AG08396 (cell line): ENCODE data around the gene UBTD2.
"Not testable (repeated sequence)": the region's sequence is repeated elsewhere in the genome, so short reads cannot be mapped to it uniquely, and the experiment has no call there.

Experiments used
- DNase-seq: peaks from one replicate; pipeline ENCODE4 v3.0.0; 2012; ENCODE audit warnings: low spot score, mixed read lengths

UBTD2 gene, protein sequence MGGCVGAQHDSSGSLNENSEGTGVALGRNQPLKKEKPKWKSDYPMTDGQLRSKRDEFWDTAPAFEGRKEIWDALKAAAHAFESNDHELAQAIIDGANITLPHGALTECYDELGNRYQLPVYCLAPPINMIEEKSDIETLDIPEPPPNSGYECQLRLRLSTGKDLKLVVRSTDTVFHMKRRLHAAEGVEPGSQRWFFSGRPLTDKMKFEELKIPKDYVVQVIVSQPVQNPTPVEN

DNA sequence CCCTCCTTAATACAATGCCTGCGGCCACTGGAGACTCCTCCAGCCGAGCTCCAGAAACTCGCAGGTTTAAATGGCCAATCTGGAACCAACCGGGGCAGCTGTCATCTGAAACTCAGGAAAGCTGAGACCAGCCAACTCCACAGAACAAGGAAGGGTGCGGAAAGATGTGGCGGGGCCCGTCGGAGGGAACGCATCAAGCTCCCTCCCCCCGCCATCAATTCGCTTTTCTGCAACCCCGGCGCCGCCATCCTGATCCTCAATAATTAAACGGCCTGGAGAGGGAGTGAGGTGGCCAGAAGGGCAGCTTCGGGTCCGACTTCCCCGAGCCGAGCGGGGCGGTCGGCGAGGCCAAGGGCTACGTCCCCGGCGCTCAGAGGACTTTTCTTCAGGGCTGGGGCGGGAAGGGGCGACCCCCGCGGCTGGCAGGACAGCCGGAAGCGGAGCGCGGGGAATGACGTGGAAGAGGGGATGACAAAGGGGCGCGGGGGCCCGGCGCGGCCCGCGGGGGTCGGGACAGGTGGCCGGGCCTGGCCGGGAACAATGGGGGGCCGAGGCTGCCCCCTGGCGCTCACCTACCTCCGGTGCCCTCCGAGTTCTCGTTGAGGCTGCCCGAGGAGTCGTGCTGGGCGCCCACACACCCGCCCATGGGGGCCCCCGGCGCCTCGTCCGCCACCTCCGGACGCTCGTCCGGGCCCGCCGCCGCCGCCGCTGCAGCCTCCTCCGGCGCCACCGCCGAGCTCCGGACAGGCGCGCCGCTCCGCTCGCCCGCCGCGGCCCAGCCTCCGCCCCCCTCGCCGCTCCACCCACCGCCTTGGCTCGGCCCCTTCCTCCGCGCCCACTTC lies at the start of gene UBTD2:
Gene UBTD2, minus strand, starts transcription at position 745 of the 842 bp plus-strand sequence. Its CDS starts 99 bp downstream, at position 646.
- DNase-seq: peak; percentile 94

DNA sequence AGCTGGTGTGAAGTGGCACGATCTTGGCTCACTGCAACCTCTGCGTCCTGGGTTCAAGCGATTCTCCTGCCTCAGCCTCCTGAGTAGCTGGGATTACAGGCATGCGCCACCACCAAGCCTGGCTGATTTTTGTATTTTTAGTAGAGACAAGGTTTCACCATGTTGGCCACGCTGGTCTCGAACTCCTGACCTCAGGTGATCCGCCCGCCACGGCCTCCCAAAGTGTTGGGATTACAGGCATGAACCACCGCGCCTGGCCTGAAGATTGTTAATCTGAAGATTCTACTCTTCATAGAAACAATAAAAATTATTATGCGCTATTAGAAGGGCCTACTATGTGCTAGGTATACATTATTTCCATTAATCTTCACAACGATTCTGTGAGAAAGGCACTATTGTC lies 43.3 kb upstream of the UBTD2 start:
- not testable (repeated sequence) for DNase-seq

DNA sequence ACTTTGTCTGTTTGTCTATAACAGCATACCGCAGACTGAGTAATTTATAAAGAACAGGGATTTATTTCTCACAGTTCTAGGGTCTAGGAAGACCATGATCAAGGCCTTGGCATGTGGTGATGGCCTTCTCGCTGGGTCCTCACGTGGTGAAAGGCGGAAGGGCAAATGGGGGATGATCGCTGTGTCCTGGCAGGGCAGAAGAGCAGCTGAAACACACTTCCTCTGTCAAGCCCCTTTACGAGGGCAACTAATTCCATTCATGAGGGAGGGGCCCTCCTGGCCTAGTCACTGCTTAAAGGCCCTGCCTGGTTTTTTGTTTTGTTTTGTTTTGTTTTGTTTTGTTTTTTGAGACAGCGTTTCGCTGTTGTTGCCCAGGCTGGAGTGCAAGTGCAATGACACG lies 41.9 kb upstream of the UBTD2 start:
- no peak for DNase-seq

DNA sequence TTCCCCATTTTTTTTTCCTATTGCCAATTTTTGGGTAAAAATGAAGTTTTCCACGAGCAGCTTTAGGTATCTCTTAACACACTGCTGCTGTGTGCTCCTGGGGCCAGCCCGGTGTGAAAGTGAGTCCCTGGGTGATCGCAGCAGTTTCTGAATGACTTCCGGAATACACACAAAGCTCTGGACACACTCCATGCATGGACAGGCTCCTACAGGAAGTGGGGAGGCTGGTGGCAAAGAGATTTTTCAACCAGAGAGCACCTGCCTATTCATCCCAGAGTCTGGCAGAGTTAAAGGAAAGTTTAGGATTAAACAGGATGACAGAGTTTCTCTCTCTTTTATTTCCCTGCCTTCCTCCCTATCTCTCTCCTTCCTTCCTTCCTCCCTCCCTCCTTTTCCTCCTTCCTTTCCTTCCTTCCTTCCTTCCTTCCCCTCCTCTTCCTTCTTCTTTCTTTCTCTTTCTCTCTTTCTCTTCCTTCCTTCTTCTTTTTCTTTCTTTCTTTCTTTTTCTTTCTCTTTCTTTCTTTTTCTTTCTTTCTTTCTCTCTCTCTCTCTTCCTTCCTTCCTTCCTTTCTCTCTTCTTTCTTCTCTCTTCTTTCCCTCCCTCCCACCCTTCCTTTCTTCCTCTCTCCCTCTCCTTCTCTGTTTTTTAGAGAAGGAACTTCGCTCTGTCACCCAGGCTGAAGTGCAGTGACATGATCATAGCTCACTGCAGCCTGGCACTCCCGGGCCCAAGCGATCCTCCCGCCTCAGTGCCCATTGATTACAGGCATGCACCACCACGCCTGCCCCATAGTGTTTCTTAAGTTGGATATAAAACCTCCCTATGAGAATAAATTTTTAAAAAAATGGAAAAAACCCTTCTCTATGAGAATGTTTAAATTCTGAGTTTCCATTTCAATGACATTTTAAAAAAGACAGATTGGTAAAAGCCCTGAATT lies 38.7 kb upstream of the UBTD2 start:
- no peak for DNase-seq

DNA sequence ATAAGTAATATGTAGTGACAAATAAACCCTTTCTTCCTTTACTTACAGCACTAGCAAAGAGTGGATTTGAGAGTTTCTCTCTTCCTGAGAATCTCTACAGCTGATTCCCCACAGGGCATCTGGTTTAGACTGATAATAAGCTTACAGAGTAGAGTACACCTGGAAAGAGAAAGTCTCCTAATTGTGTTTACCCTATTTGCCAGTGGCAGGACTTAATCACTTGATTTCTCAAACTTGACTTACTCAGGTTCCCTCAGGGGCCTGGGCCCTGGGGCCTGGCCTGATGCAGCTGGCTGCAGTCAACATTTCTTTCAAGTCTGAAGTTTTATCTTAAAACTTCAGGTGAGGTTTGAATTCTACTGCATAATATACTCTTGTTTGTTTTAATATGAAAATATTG lies 38.0 kb upstream of the UBTD2 start:
- DNase-seq: no peak

DNA sequence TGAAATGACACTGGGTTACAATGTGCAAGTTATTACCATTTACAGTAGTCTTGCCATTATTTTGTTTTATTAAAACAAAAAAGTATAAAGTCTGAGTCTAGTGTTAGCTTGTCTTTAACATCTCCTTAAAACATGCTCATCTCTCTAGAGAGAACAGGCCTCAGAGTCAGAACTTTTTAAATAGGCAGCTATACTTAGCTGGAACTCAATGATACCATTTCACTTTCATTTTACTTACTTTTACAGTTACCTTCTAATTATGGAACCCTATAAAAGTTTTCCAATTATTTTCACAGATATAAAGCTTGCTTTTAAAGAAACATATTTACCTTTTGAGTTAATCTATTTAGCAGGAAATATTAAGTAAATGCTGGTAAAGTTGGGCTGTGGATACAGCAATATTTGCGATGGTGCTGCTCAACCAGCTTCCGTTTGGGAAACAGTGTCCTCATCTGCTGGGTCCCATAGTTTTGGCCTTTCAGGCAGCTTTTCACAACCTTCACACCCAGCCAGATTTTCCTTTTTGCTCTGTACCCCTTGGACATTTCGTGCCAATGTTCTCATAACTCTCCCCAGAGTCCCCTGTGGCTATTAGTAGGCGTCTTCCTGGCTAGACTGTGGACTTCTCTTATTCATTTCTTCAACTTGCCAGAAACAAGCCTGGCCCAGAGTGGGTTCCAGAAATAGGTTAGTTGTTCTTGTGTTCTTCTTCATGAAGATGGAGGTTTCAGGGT lies 36.3 kb upstream of the UBTD2 start:
- DNase-seq: no peak

DNA sequence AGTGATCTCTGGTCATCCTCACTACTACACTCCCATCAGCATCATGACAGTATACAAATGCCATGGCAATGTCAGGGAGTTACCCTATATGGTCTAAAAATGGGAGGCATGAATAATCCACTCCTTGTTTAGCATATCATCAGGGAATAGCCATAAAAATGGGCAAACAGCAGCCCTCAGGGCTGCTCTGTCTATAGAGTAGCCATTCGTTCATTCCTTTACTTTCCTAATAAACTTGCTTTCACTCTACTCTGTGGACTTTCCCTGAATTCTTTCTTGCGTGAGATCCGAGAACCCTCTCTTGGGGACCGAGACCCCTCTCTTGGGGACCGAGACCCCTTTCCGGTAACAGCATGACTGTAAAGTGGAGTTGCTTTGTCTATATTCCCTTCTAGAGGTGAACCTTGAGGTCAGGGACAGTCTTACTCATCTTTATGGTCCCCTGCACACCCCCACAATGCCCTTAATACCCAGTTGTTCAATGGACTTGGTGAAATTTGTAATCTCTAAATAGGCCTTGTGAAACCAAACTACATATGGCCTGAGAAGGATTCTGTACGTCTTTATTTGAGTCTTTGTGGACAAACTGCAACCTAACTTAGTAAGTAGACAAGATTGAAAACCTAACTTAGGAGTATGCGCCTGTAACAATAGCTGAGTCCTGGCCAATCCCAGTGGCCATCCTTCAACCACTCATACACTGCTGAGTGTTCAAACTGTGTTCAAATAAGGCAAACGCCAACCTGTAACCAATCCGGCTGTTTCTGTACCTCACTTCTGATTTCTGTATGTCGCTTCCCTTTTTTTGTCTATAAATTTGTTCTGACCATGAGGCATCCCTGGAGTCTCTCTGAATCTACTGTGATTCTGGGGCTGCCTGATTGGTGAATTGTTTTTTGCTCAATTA lies 32.3 kb upstream of the UBTD2 start:
- DNase-seq: no peak

DNA sequence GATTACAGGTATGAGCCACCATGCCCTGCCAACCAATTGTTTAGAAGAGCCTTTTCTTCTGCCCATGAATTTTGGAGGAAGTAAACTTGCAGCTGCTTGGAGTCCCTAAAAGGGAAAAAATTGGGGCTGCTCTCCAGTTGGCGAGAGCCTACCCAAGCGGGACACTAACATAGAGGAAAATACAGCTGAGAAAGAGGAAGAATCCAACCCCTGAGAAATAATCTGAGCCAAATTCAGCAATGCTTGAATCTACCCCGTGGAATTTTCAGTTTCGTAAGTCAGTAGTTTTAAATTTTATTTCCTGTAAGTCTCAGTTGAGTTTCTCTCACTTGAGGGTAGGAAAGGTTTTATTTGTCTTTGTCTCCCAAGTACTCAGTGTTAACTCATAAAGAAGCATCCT lies 30.4 kb upstream of the UBTD2 start:
- no peak for DNase-seq

DNA sequence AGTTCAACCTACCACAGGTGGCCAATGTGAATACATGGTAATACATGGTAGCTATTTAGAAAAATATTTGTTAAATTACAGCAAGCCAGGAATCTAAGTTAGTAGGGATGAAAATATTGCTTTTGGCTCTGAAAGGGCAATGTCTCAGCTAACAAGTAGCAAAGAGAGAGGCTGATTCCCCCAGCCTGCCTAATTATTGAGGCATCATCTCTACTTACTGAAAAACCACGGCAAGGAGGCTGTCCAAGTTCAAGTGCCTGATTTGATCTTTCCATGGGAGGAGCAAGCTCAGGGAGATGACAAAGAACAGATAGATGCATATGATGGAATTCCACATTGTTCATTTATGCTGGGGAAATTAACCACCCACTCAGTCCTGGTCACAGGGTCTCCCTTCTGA lies 28.7 kb upstream of the UBTD2 start:
- no peak for DNase-seq

DNA sequence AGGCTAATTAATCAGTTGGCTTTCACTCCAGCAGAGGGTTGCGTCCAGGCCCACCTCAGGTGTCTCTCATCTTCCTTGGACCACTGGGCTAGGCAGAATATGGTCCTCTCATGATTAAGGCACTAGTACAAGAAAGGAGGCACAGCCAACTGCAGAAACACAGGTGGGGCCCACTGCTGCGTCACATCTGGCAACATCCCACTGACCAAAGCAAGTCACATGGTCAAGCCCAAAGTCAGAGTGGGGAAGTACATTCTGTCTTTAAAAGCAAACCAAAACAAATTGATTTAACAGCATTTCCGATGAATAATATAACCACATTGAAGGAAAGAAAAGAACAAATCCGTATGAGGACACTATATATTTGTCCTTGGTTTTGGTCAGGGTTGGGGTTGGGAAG lies 28.0 kb upstream of the UBTD2 start:
- DNase-seq: no peak

DNA sequence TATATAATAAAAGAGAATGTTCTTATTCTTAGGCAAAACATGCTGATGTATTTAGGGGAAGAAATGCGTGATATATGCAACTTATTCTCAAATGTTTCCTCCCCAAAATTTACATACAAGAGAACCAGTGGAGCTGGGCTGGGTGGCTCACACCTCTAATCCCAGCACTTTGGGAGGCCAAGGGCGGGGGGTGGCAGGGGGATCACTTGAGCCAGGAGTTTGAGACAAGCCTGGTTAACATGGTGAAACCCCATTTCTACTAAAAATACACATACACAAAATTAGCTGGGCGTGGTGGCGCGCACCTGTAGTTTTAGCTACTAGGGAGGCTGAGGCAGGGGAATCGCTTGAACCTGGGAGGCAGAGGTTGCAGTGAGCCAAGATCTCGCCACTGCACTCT lies 27.5 kb upstream of the UBTD2 start:
- no peak for DNase-seq

DNA sequence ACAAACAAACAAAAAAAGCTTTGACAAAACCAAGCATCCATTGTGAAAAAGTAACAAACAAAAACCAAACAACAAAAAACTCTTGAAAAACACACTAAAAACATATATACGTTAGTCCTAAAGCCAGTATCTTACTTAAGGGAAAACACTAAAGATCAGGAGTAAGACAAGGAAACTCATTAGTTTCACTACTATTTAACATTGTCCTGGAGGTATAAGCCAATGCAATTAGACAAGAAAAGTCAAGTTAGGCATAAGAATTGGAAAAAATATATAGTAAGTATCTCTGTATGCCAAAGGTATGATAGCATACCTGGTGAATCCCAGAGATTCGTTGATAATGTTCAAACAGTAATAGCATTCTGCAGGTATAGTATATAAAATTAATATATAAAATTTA lies 21.8 kb upstream of the UBTD2 start:
- DNase-seq: no peak

DNA sequence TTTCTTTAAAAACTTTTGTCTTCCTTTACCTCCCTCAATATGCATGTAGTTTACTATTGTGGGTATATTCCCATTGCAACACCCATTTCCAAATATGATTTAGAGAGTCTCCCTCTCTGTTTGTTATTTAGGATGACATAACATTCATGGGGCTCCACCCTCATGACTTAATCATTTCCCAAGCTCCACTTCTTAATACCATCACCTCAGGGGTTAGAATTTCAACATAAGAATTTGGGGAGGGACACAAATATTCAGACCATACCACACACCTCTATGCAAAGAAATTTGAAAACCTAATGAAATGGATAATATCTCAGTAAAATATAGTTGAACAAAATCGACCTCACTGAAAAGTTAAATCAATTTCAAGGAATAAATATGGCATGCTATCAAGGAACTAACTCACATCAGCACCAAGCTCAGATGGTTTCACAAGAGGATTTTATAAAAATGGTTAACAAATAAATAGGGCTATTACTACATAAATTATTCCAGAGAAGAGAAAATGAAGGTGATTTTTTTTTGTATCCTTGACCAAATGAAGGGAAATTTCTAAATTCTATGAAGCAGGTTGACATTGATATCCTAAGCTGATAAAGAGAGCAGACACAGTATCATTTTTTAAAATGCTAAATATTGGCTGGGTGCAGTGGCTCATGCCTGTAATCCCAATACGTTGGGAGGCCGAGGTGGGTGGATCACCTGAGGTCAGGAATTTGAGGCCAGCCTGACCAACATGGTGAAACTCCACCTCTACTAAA lies 20.2 kb upstream of the UBTD2 start:
- DNase-seq: no peak

DNA sequence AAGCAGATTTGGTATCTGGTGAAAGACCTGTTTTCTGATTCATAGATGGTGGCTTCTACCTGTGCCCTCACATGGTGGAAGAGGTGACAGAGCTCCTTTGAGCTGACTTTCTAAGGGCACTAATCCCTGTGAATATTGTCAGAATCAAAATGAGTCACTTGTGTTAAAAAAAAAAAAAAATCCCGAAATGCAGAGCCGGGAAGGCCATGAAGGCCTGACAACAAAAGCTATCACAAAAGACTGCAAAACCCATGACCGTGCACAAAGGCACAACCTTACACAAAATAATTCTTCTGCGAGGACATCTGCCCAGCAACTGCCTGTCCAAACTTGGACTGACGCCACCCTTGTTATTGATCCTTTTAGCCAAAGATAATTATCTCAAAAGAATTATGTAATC lies 19.6 kb upstream of the UBTD2 start:
- no peak for DNase-seq

DNA sequence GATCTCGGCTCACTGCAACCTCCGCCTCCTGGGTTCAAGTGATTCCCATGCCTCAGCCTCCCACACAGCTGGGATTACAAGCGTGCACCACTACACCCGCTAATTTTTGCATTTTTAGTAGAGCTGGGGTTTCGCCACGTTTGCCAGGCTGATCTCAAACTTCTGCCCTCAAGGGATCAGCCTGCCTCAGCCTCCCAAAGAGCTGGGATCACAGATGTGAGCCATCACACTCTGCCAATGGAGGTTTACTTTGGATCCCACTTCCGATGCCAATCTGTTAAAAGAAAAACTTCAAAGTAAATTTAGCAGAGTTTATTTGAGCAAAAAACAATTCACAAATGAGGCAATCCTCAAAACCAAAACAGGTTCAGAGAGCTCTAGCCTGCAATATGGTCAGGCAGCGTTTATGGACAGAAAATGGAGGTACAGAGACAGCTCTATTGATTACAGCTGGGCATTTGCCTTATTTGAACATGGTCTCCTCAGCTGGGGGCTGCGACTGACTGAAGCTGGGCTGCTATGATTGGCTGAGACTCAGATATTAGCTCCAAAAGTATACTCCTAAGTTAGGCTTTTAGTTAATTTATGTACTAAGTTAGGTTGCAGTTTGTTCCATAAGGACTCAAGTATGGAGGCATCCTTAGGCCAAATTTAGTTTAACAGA lies 18.6 kb upstream of the UBTD2 start:
- no peak for DNase-seq

DNA sequence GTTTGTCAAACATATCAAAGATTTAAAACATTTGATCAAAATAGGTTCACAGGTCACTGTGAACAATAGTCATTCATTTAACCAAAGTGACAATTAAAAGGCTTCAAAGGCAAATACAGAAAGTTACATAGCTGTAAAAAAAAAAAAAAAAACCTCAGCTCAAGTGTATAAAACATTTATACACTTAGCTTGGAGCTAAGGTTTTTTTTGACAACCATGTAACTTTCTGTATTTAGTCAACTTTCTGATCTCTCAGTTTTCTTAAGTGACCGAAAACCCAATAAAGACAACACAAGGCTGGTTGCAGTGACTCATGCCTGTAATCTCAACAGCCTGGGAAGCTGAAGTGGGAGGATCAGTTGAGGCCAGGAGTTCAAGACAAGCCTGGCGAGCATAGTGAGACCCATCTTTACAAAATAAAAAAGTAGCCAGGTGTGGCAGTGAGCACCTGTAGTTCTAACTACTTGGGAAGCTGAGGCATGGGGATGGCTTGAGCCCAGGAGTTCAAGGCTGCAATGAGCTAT lies 16.4 kb upstream of the UBTD2 start:
- no peak for DNase-seq

DNA sequence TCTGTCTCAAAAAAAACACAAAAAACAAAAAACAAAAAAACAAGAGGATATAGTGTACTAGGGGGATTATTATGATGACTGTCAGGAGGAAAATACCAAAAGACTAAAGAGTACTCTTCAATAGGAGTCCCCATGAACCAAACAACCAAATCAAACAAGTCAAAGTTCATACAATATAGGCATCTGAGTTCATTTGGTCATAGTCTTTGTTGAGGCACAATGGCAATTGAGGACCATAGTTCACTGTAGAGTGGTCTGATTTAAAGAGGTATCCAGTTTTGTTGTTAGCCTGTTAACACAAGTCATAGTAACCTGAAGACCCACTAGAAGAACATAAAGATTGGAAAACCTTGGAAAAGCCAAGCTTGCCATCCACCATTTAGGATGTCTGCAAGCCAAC lies 11.3 kb upstream of the UBTD2 start:
- DNase-seq: no peak

DNA sequence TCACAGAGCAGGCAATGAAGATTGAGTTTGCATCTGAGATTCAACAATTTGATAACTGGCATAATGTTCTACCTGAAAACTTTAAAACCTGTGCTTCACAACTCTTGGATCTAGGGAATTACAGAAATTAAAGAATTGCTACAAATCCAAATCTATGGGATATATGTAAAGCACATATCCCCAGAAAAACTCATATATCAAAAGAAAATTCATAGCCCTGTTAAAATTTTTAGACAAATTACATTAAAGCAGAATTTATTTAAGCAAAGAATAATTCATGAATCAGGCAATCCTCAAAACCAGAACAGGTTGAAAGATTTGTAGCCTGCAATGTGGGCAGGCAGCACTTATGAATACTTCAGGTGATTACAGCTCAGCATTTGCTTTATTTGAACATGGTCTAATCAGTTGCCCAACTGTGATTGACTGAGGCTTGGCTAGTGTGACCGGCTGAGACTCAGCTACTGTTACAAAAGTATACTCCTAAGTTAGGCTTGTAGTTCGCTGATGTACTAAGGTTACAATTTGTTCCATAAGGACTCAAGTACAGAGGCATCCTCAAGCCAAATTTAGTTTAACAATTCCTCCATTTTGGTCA lies 10.3 kb upstream of the UBTD2 start:
- no peak for DNase-seq
